Stimulated activated CD8-positive, alpha-beta memory T cell treated with anti-CD3 and anti-CD28 coated beads, Interleukin-7, amount 100 ng/mL, for 1 hour (primary cell): ENCODE data around the gene PAPPA2.
"Not testable (repeated sequence)": the region's sequence is repeated elsewhere in the genome, so short reads cannot be mapped to it uniquely, and the experiment has no call there.

Experiments
- DNase-seq, 2 donors: peaks; one replicate each; pipeline ENCODE4 v3.0.0-alpha.2; 2020; ENCODE audit warnings: low read depth in 2 of 2

The PAPPA2 gene

GRCh38 chr1:176604461-176604860 lies 141.5 kb downstream of the PAPPA2 start:
- no peak for DNase-seq

- DNase-seq, result no peak
Measured at GRCh38 chr1:176605176-176605575, 142.2 kb downstream of the PAPPA2 start.

GRCh38 chr1:176609556-176610408 lies 146.8 kb downstream of the PAPPA2 start:
- DNase-seq, result no peak

GRCh38 chr1:176612791-176613190 lies 149.8 kb downstream of the PAPPA2 start:
- no peak for DNase-seq

- no peak for DNase-seq
Measured at GRCh38 chr1:176617881-176618280, 154.9 kb downstream of the PAPPA2 start.

GRCh38 chr1:176619261-176619660 lies 156.3 kb downstream of the PAPPA2 start:
- DNase-seq, result no peak

- DNase-seq, result no peak
Measured at GRCh38 chr1:176625365-176625764, 162.4 kb downstream of the PAPPA2 start.

GRCh38 chr1:176626572-176627061 lies 163.6 kb downstream of the PAPPA2 start:
- DNase-seq, result no peak

GRCh38 chr1:176628775-176629174 lies 165.8 kb downstream of the PAPPA2 start:
- DNase-seq, result no peak

- not testable (repeated sequence) for DNase-seq
Measured at GRCh38 chr1:176634733-176635132, 171.8 kb downstream of the PAPPA2 start.

- no peak for DNase-seq
Measured at GRCh38 chr1:176638713-176639526, 175.9 kb downstream of the PAPPA2 start.

- DNase-seq, result no peak
Measured at GRCh38 chr1:176643536-176643935, 180.6 kb downstream of the PAPPA2 start.

GRCh38 chr1:176648556-176648955 lies 185.6 kb downstream of the PAPPA2 start:
- DNase-seq, result no peak

- DNase-seq, result no peak
Measured at GRCh38 chr1:176656257-176656995, 193.5 kb downstream of the PAPPA2 start.

GRCh38 chr1:176669782-176670181 lies 206.8 kb downstream of the PAPPA2 start:
- DNase-seq, result no peak

- DNase-seq, result no peak
Measured at GRCh38 chr1:176670853-176671252, 207.9 kb downstream of the PAPPA2 start.

- no peak for DNase-seq
Measured at GRCh38 chr1:176682830-176683535, 220.0 kb downstream of the PAPPA2 start.

- no peak for DNase-seq
Measured at GRCh38 chr1:176691251-176692228, 228.6 kb downstream of the PAPPA2 start.

- no peak for DNase-seq
Measured at GRCh38 chr1:176692431-176692830, 229.5 kb downstream of the PAPPA2 start.
